ENCODE results near the gene TIRAP. TPM values are rescaled to one million over a fixed set of nuclear protein-coding genes. Genes with fewer than 3 reads are reported as not detected.
"Not testable (repeated sequence)": the region's sequence is repeated elsewhere in the genome, so short reads cannot be mapped to it uniquely, and the experiment has no call there.

Gene TIRAP, protein sequence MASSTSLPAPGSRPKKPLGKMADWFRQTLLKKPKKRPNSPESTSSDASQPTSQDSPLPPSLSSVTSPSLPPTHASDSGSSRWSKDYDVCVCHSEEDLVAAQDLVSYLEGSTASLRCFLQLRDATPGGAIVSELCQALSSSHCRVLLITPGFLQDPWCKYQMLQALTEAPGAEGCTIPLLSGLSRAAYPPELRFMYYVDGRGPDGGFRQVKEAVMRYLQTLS
- 10 to 100 TPM; 14.9 to 35.8 (median 31.8) TPM for total RNA-seq

DNA sequence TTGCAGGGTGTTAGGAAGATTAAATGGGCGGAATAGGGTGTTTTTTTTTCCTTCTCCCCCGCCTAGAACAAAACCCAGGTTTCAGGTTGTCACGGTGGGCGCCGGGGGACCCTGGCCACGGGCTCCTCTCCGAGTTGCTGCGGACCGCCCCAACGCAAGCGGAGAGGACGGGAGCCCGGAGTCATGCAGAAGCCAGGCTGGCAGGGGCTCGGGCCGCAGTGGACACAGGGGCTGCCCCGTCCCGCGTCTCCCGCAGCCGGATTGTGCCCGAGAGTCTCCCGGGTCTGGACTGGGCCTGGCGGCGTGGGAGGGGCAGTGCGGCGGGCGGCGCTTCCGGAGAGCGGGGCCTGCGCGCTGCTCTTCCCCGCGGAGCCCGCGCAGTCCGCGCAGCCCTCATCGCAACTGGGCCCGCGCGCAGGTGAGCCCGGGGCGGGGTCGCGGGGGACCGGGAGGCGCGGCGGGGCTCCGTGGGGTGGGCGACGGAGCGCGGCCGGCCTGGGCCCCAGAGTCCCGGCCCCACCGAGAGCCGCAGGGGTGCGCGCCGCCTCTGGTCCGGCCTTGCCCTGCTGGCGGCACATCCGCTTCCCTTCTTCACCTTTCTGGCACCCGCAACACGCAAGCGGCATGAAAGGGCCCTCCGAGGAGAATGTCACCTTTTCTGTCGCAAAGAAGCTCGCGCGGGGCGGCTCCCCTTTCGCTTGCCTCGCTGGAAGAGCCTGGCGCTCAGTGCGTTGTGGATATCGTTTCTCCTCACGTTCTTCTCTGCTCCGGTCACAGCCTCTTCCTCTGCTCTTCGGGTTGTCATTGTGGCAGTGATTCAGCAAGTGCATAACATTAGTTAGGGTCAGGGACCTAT, at the start of gene TIRAP:
TIRAP (plus strand) TSS at position 358 of the 856 bp plus-strand sequence. CDS start 7,802 bp downstream, outside the sequence.
- peak; percentile 44 to 51 for TF ChIP-seq POLR2A (IDR thresholded peaks at IDR 0.05)
- TF ChIP-seq, protein P1, sequence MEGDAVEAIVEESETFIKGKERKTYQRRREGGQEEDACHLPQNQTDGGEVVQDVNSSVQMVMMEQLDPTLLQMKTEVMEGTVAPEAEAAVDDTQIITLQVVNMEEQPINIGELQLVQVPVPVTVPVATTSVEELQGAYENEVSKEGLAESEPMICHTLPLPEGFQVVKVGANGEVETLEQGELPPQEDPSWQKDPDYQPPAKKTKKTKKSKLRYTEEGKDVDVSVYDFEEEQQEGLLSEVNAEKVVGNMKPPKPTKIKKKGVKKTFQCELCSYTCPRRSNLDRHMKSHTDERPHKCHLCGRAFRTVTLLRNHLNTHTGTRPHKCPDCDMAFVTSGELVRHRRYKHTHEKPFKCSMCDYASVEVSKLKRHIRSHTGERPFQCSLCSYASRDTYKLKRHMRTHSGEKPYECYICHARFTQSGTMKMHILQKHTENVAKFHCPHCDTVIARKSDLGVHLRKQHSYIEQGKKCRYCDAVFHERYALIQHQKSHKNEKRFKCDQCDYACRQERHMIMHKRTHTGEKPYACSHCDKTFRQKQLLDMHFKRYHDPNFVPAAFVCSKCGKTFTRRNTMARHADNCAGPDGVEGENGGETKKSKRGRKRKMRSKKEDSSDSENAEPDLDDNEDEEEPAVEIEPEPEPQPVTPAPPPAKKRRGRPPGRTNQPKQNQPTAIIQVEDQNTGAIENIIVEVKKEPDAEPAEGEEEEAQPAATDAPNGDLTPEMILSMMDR (IDR thresholded peaks at IDR 0.05) = peak in 3 of 6 experiments; percentile 11 to 50 (median 48)
- Histone ChIP-seq H3K27ac (peak within 1 kb of the TSS; percentile 86 to 99 (median 92)), H3K9me3 (no peaks in the 10 kb centered on the region)

DNA sequence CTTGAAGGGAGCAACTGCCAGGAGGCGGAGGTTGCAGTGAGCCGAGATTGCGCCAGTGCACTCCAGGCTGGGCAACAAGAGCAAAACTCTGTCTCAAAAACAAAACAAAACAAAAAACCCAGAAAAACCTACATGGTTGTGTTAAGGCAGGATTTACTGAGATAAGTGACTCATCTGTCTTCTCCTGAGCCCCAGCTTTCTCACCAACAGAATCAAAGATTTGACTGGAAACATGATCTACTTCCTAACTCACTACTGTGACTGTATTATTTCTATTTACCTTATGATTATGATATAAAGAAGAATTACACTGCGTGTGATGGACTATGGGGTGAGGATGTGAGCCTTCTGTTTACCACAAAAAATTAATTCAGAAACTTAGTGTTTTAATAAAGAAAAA, 49.5 kb upstream of the TIRAP start:
- TF ChIP-seq, protein P1 (IDR thresholded peaks at IDR 0.05) = no peak
- no peak for TF ChIP-seq POLR2A (IDR thresholded peaks at IDR 0.05)

More for the DNA sequence above, at the start of gene TIRAP:
- DNase-seq = peak; percentile 55 to 84 (median 78)
- peaks cover 0 to 22% (median 6%) of the 10 kb centered on the region in 4 donors for H3K4me1 ChIP-seq
- H3K27me3 ChIP-seq = no peaks in the 10 kb centered on the region
- H3K4me3 ChIP-seq = peak within 1 kb of the TSS; percentile 66 to 89 (median 76)
- peaks cover 0 to 5% (median 0%) of the 10 kb centered on the region in 3 donors for H3K36me3 ChIP-seq

DNA sequence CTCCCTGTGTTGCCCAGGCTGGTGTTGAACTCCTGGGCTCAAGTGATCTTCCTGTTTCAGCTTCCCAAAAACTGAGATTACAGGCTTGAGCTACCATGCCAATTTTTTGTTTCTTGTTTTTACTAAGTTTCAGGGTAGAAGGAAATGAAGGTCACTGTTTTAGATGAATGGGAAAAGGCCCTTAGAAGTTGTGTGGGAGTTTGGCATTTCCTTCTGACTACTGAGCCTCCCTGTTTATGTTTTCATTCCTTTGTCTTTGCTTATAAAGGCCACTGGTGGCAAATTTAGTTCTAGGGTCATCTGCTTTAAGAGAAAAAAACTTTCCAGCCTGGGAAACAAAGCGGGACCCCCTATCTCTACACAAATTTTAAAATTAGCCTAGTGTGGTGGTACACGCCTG, 36.3 kb upstream of the TIRAP start:
- Histone ChIP-seq H3K27me3 (no peaks in the 10 kb centered on the region), H3K27ac (no peak overlapping the region), H3K36me3 (peaks cover 0 to 33% (median 0%) of the 10 kb centered on the region in 3 donors), H3K4me1 (no peaks in the 10 kb centered on the region), H3K9me3 (no peaks in the 10 kb centered on the region), H3K4me3 (no peak overlapping the region)
- no peak for TF ChIP-seq POLR2A (IDR thresholded peaks at IDR 0.05)
- TF ChIP-seq, protein P1 (IDR thresholded peaks at IDR 0.05) = no peak
- DNase-seq = no peak

More for the DNA sequence above, 49.5 kb upstream of the TIRAP start:
- Histone ChIP-seq H3K27me3 (no peaks in the 10 kb centered on the region), H3K4me3 (no peak overlapping the region), H3K9me3 (no peaks in the 10 kb centered on the region), H3K4me1 (peaks cover 0 to 13% (median 0%) of the 10 kb centered on the region in 4 donors), H3K36me3 (peaks cover 0 to 30% (median 0%) of the 10 kb centered on the region in 3 donors), H3K27ac (no peak overlapping the region)
- no peak for DNase-seq

DNA sequence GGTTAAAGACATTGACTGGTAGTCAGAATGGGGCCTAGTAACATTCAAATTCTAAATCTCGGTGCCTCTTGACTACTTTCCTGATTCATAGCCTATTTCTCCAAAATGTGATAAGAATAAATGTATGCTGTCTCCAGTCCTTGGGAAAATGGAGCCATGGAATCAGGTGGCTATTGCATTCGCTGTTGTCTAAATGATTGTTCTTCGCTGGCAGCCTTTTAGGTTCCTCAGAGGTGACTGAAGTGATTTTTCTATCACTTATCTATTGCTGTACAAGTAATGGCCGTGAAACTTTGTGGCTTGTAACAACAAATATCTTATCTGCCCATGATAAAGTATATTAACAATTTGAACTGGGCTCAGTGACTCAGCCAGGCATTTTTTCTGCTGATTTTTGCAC, 29.6 kb upstream of the TIRAP start:
- Histone ChIP-seq H3K9me3 (no peaks in the 10 kb centered on the region), H3K4me3 (no peak overlapping the region), H3K27ac (no peak overlapping the region), H3K36me3 (peaks cover 0 to 56% (median 0%) of the 10 kb centered on the region in 3 donors), H3K4me1 (no peaks in the 10 kb centered on the region), H3K27me3 (no peaks in the 10 kb centered on the region)
- TF ChIP-seq POLR2A (IDR thresholded peaks at IDR 0.05) = no peak
- TF ChIP-seq, protein P1 (IDR thresholded peaks at IDR 0.05) = no peak
- no peak for DNase-seq

DNA sequence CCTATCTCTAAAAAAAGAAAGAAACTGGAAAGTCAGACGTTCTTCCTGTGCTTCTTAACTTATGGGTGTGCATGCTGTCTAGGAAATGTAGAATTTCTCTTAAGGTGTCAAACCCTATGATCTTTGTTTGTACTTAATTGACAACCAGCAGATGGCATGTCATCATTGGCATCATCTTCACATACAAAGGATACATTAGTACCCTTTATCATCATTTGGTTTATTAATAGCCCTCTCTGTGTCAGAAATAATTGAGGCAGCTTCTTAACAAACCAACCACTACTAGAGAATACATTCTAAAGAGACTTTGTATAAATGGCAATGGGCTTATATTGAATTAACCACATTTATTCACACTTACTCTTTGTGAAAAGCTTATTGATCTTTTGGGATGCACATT, 28.1 kb upstream of the TIRAP start:
- no peak overlapping the region for H3K4me3 ChIP-seq
- no peaks in the 10 kb centered on the region for H3K27me3 ChIP-seq
- TF ChIP-seq, protein P1 (IDR thresholded peaks at IDR 0.05) = no peak
- no peak for TF ChIP-seq POLR2A (IDR thresholded peaks at IDR 0.05)
- DNase-seq = no peak
- no peaks in the 10 kb centered on the region for H3K9me3 ChIP-seq
- peaks cover 0 to 56% (median 0%) of the 10 kb centered on the region in 3 donors for H3K36me3 ChIP-seq
- H3K27ac ChIP-seq = no peak overlapping the region
- H3K4me1 ChIP-seq = no peaks in the 10 kb centered on the region

DNA sequence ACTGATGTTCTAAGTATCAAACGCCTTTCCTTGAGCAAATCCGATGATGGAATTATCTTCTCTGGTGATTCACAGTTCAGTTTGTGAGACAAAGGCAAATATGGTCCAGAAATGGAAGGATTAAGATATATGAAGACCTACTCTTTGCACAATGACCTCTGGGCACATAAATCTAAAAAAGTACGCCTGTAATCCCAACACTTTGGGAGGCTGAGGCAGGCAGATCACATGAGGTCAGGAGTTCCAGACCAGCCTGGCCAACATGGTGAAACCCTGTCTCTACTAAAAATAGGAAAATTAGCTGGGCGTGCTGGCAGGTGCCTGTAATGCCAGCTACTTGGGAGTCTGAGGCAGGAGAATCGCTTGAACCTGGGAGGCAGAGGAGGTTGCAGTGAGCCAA, 27.4 kb upstream of the TIRAP start:
- H3K27ac ChIP-seq, DNase-seq: not testable (repeated sequence)

More for the DNA sequence above, 27.4 kb upstream of the TIRAP start:
- not testable (repeated sequence) for H3K9me3 ChIP-seq, H3K27me3 ChIP-seq, H3K4me1 ChIP-seq, H3K4me3 ChIP-seq
- H3K36me3 ChIP-seq = peaks cover 0 to 56% (median 0%) of the 10 kb centered on the region in 3 donors
